Measurements from ENCODE around the gene FEM1B.

FEM1B gene

GRCh38 chr15:68265674-68266073 lies 11.9 kb upstream of the FEM1B start:
- TF ChIP-seq, protein P1, sequence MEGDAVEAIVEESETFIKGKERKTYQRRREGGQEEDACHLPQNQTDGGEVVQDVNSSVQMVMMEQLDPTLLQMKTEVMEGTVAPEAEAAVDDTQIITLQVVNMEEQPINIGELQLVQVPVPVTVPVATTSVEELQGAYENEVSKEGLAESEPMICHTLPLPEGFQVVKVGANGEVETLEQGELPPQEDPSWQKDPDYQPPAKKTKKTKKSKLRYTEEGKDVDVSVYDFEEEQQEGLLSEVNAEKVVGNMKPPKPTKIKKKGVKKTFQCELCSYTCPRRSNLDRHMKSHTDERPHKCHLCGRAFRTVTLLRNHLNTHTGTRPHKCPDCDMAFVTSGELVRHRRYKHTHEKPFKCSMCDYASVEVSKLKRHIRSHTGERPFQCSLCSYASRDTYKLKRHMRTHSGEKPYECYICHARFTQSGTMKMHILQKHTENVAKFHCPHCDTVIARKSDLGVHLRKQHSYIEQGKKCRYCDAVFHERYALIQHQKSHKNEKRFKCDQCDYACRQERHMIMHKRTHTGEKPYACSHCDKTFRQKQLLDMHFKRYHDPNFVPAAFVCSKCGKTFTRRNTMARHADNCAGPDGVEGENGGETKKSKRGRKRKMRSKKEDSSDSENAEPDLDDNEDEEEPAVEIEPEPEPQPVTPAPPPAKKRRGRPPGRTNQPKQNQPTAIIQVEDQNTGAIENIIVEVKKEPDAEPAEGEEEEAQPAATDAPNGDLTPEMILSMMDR (IDR thresholded peaks at IDR 0.05; ENCODE audit: low read depth, low read length), result no peak
- no peak overlapping the region for H3K4me3 ChIP-seq (replicated peaks in 1 of 2; ENCODE audit: low read depth in 2 of 2, low read length in 2 of 2)
- DNase-seq (ENCODE audit: low read depth in 2 of 2), result no peak

DNA sequence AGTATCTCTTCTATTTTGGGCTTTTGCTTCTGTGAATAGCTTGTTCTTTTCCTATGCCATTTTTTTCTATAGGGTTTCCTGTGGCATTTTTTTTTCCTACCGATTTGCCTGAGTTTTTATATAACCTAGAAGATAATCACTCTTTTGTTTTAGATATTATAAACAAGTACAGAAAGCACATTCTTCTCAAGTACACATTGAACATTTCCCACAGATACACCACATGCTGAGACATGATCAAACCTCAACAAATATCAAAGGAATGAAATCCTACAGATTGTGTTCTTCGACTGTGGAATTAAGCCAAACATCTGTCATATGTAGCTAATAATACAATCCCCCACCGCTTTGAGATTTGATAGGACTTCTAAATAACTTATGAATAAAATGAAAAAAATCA lies 9.1 kb upstream of the FEM1B start:
- no peak overlapping the region for H3K4me3 ChIP-seq (replicated peaks in 1 of 2; ENCODE audit: low read depth in 2 of 2, low read length in 2 of 2)
- DNase-seq (ENCODE audit: low read depth in 2 of 2), result no peak
- TF ChIP-seq, protein P1 (IDR thresholded peaks at IDR 0.05; ENCODE audit: low read depth, low read length), result no peak

DNA sequence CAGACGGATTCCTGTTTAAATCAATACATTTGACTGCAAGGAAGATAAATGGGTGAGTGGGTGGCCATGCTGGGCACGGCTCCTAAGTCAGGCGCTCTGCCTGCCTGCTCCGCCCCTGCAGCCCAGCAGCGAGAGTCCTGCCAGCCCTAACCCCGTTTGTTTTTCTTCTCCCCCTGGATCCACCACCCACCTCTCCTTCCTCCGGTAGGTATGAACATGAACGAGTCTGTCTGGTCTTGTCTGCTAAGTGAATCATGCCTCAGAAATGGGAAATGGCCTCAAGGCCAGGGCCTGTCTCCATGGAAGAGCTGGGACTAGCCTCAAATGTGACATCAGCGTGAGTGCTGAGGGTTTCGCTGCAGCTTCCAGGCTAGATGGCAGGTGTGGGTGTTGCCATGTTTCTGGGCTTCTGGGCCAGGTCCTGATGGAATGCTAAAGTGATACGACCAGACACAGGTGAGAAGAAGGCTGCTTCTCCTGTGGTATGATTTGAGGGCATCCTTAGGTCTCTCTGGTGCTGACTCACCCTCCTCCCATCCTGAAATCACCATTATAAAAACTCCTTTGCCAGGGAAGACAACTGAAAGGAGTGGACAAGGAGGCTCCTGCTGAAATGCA lies 5.6 kb upstream of the FEM1B start:
- no peak overlapping the region for H3K4me3 ChIP-seq (replicated peaks in 1 of 2; ENCODE audit: low read depth in 2 of 2, low read length in 2 of 2)
- TF ChIP-seq, protein P1 (IDR thresholded peaks at IDR 0.05; ENCODE audit: low read depth, low read length), result no peak
- peak; percentile 50 to 81 for DNase-seq (ENCODE audit: low read depth in 2 of 2)

DNA sequence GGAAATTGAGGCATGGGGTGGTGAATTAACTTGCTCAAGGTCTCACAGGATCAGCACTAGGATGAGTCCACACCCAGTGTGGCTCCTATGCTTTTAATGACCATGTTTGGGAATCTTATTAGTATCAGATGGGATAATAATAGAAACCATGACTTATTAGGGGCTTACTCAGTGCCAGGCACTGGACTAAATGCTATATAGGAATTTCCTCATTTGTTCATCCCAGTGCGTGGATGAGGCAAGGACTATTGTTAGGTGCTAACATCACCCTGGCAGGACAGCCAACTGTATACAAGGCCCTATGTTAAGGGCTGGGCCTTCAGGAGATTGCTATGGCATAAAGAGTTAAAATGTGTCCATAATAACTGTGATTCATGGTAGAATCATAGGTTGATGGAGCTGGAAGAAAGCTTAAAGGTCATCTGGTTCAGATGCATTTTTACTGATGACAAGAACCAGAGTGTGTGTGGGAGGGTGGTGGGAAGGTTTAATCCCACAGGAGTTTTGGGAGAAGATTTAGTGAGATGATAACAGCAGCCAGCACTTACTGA lies 4.7 kb upstream of the FEM1B start:
- peak; percentile 50 to 89 for DNase-seq (ENCODE audit: low read depth in 2 of 2)
- TF ChIP-seq, protein P1 (IDR thresholded peaks at IDR 0.05; ENCODE audit: low read depth, low read length), result no peak
- H3K4me3 ChIP-seq (replicated peaks in 1 of 2; ENCODE audit: low read depth in 2 of 2, low read length in 2 of 2), result no peak overlapping the region

GRCh38 chr15:68274201-68274848 lies 3.2 kb upstream of the FEM1B start:
- no peak overlapping the region for H3K4me3 ChIP-seq (replicated peaks in 1 of 2; ENCODE audit: low read depth in 2 of 2, low read length in 2 of 2)
- DNase-seq (ENCODE audit: low read depth in 2 of 2), result no peak
- TF ChIP-seq, protein P1 (IDR thresholded peaks at IDR 0.05; ENCODE audit: low read depth, low read length), result no peak

DNA sequence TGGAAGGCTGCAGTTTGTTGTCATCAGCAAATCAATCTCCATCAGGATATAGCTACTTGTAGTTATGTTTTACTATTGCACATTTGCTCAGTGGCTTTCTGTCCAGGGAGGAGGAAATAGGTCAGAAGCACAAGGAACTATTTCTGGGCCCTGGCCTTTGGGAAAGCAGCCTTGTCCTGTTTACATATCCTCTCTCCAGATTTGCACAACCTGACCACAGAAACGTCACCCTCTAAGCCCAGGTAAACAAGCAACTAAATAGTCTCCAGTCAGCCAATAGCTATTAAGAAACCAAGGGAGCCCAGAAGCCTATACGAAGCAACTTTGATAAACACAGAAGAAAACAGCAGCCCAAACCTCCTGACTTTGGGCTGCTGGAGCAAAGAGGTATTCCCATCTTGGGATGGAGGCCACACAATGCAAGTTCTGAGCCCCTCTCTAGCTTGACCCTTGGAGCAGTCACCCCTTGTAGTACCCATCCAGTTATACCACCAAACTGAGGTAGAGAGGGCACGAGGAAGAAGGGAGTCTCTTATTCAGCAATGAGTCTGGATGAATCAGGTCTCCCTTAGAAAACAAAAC lies 2.3 kb upstream of the FEM1B start:
- H3K4me3 ChIP-seq (replicated peaks in 1 of 2; ENCODE audit: low read depth in 2 of 2, low read length in 2 of 2), result no peak overlapping the region
- TF ChIP-seq, protein P1 (IDR thresholded peaks at IDR 0.05; ENCODE audit: low read depth, low read length), result no peak
- no peak for DNase-seq (ENCODE audit: low read depth in 2 of 2)
